ENCODE measurements around the gene ZNF665.
A peak's percentile ranks its signal among the peaks of the same experiment; 100 is the strongest.
"Not testable (repeated sequence)": the region's sequence is repeated elsewhere in the genome, so short reads cannot be mapped to it uniquely, and the experiment has no call there.

The ZNF665 gene

GRCh38 chr19:53189691-53190198 is 3.4 kb downstream of the ZNF665 start:
- Histone ChIP-seq H3K36me3 (ENCODE audit: control insufficient read depth, insufficient read depth, low read length) (peaks cover 17% of the 10 kb centered on the region), H3K9me3 (ENCODE audit: control insufficient read depth, low read length) (peaks cover 23% of the 10 kb centered on the region)
- WGBS, 2 experiments (ENCODE audit: insufficient coverage in 2 of 2) = 90 to 96% methylated on average over 6 of the region's 16 CpGs
- not testable (repeated sequence) for H3K4me3 ChIP-seq (ENCODE audit: extremely low read depth, insufficient read depth, low read length, poor library complexity, severe bottlenecking); H3K4me1 ChIP-seq (ENCODE audit: control insufficient read depth, insufficient read depth, low read length, poor library complexity, severe bottlenecking); H3K27ac ChIP-seq (ENCODE audit: low read depth, low read length, severe bottlenecking)

GRCh38 chr19:53185155-53185882 is 7.8 kb downstream of the ZNF665 start:
- H3K4me1 ChIP-seq (ENCODE audit: control insufficient read depth, insufficient read depth, low read length, poor library complexity, severe bottlenecking) = peaks cover 14% of the 10 kb centered on the region
- H3K4me3 ChIP-seq (ENCODE audit: extremely low read depth, insufficient read depth, low read length, poor library complexity, severe bottlenecking); H3K27ac ChIP-seq (ENCODE audit: low read depth, low read length, severe bottlenecking): not testable (repeated sequence)
- 82 to 91% methylated on average over 4 of the region's 19 CpGs for WGBS, 2 experiments (ENCODE audit: insufficient coverage in 2 of 2)
- H3K9me3 ChIP-seq (ENCODE audit: control insufficient read depth, low read length) = peaks cover 16% of the 10 kb centered on the region
- H3K36me3 ChIP-seq (ENCODE audit: control insufficient read depth, insufficient read depth, low read length) = peaks cover 12% of the 10 kb centered on the region

- peaks cover 16% of the 10 kb centered on the region for H3K36me3 ChIP-seq (ENCODE audit: control insufficient read depth, insufficient read depth, low read length)
- peaks cover 19% of the 10 kb centered on the region for H3K9me3 ChIP-seq (ENCODE audit: control insufficient read depth, low read length)
- WGBS, 2 experiments (ENCODE audit: insufficient coverage in 2 of 2) = 56 to 65% methylated on average over 3 to 5 of the region's 6 CpGs
- peak overlapping the region; percentile 49 for H3K27ac ChIP-seq (ENCODE audit: low read depth, low read length, severe bottlenecking)
- no peak overlapping the region for H3K4me3 ChIP-seq (ENCODE audit: extremely low read depth, insufficient read depth, low read length, poor library complexity, severe bottlenecking)
- H3K4me1 ChIP-seq (ENCODE audit: control insufficient read depth, insufficient read depth, low read length, poor library complexity, severe bottlenecking) = peaks cover 14% of the 10 kb centered on the region
These were observed 9.9 kb downstream of the ZNF665 start for GRCh38 chr19:53183146-53183764.

- peaks cover 14% of the 10 kb centered on the region for H3K4me1 ChIP-seq (ENCODE audit: control insufficient read depth, insufficient read depth, low read length, poor library complexity, severe bottlenecking)
- peaks cover 29% of the 10 kb centered on the region for H3K9me3 ChIP-seq (ENCODE audit: control insufficient read depth, low read length)
- 81 to 92% methylated on average over 8 to 10 of the region's 10 CpGs for WGBS, 2 experiments (ENCODE audit: insufficient coverage in 2 of 2)
- H3K27ac ChIP-seq (ENCODE audit: low read depth, low read length, severe bottlenecking) = no peak overlapping the region
- peaks cover 20% of the 10 kb centered on the region for H3K36me3 ChIP-seq (ENCODE audit: control insufficient read depth, insufficient read depth, low read length)
- no peak overlapping the region for H3K4me3 ChIP-seq (ENCODE audit: extremely low read depth, insufficient read depth, low read length, poor library complexity, severe bottlenecking)
These were observed 11.0 kb downstream of the ZNF665 start for GRCh38 chr19:53182202-53182601.

GRCh38 chr19:53177986-53178385 is 15.2 kb downstream of the ZNF665 start:
- Histone ChIP-seq H3K9me3 (ENCODE audit: control insufficient read depth, low read length) (peaks cover 25% of the 10 kb centered on the region), H3K36me3 (ENCODE audit: control insufficient read depth, insufficient read depth, low read length) (peaks cover 20% of the 10 kb centered on the region), H3K4me3 (ENCODE audit: extremely low read depth, insufficient read depth, low read length, poor library complexity, severe bottlenecking) (no peak overlapping the region), H3K27ac (ENCODE audit: low read depth, low read length, severe bottlenecking) (no peak overlapping the region), H3K4me1 (ENCODE audit: control insufficient read depth, insufficient read depth, low read length, poor library complexity, severe bottlenecking) (peaks cover 10% of the 10 kb centered on the region)
- 76 to 92% methylated on average over 3 of the region's 5 CpGs for WGBS, 2 experiments (ENCODE audit: insufficient coverage in 2 of 2)

- no peaks in the 10 kb centered on the region for H3K4me1 ChIP-seq (ENCODE audit: control insufficient read depth, insufficient read depth, low read length, poor library complexity, severe bottlenecking)
- H3K27ac ChIP-seq (ENCODE audit: low read depth, low read length, severe bottlenecking) = no peak overlapping the region
- no peak overlapping the region for H3K4me3 ChIP-seq (ENCODE audit: extremely low read depth, insufficient read depth, low read length, poor library complexity, severe bottlenecking)
- H3K36me3 ChIP-seq (ENCODE audit: control insufficient read depth, insufficient read depth, low read length) = peaks cover 4% of the 10 kb centered on the region
- H3K9me3 ChIP-seq (ENCODE audit: control insufficient read depth, low read length) = peaks cover 14% of the 10 kb centered on the region
- WGBS, 2 experiments (ENCODE audit: insufficient coverage in 2 of 2) = 100% methylated on average over 1 of the region's 4 CpGs
These were observed 20.3 kb downstream of the ZNF665 start for GRCh38 chr19:53172889-53173288.

- peaks cover 16% of the 10 kb centered on the region for H3K36me3 ChIP-seq (ENCODE audit: control insufficient read depth, insufficient read depth, low read length)
- WGBS, 2 experiments (ENCODE audit: insufficient coverage in 2 of 2) = 100% methylated on average over 2 of the region's 3 CpGs; no CpG with 5 or more reads in 1 of the 2 experiments
- no peak overlapping the region for H3K4me3 ChIP-seq (ENCODE audit: extremely low read depth, insufficient read depth, low read length, poor library complexity, severe bottlenecking)
- no peak overlapping the region for H3K27ac ChIP-seq (ENCODE audit: low read depth, low read length, severe bottlenecking)
- H3K4me1 ChIP-seq (ENCODE audit: control insufficient read depth, insufficient read depth, low read length, poor library complexity, severe bottlenecking) = no peaks in the 10 kb centered on the region
- H3K9me3 ChIP-seq (ENCODE audit: control insufficient read depth, low read length) = peaks cover 35% of the 10 kb centered on the region
These were observed 27.5 kb downstream of the ZNF665 start for GRCh38 chr19:53165691-53166091.

- no peak overlapping the region for H3K27ac ChIP-seq (ENCODE audit: low read depth, low read length, severe bottlenecking)
- peaks cover 15% of the 10 kb centered on the region for H3K36me3 ChIP-seq (ENCODE audit: control insufficient read depth, insufficient read depth, low read length)
- WGBS, 2 experiments (ENCODE audit: insufficient coverage in 2 of 2) = 86 to 89% methylated on average over 3 of the region's 3 CpGs
- H3K9me3 ChIP-seq (ENCODE audit: control insufficient read depth, low read length) = peaks cover 30% of the 10 kb centered on the region
- no peak overlapping the region for H3K4me3 ChIP-seq (ENCODE audit: extremely low read depth, insufficient read depth, low read length, poor library complexity, severe bottlenecking)
- H3K4me1 ChIP-seq (ENCODE audit: control insufficient read depth, insufficient read depth, low read length, poor library complexity, severe bottlenecking) = no peaks in the 10 kb centered on the region
These were observed 32.0 kb downstream of the ZNF665 start for GRCh38 chr19:53161123-53161522.

- H3K36me3 ChIP-seq (ENCODE audit: control insufficient read depth, insufficient read depth, low read length) = peaks cover 13% of the 10 kb centered on the region
- no peaks in the 10 kb centered on the region for H3K4me1 ChIP-seq (ENCODE audit: control insufficient read depth, insufficient read depth, low read length, poor library complexity, severe bottlenecking)
- H3K27ac ChIP-seq (ENCODE audit: low read depth, low read length, severe bottlenecking) = no peak overlapping the region
- H3K9me3 ChIP-seq (ENCODE audit: control insufficient read depth, low read length) = peaks cover 22% of the 10 kb centered on the region
- no CpG with 5 or more reads among the region's 3 CpGs for WGBS, 2 experiments (ENCODE audit: insufficient coverage in 2 of 2)
- H3K4me3 ChIP-seq (ENCODE audit: extremely low read depth, insufficient read depth, low read length, poor library complexity, severe bottlenecking) = no peak overlapping the region
These were observed 32.8 kb downstream of the ZNF665 start for GRCh38 chr19:53160350-53160749.

GRCh38 chr19:53158119-53158656 is 35.0 kb downstream of the ZNF665 start:
- H3K9me3 ChIP-seq (ENCODE audit: control insufficient read depth, low read length) = peaks cover 5% of the 10 kb centered on the region
- H3K4me3 ChIP-seq (ENCODE audit: extremely low read depth, insufficient read depth, low read length, poor library complexity, severe bottlenecking) = peak overlapping the region; percentile 55
- H3K4me1 ChIP-seq (ENCODE audit: control insufficient read depth, insufficient read depth, low read length, poor library complexity, severe bottlenecking) = no peaks in the 10 kb centered on the region
- H3K36me3 ChIP-seq (ENCODE audit: control insufficient read depth, insufficient read depth, low read length) = peaks cover 16% of the 10 kb centered on the region
- 0 to 1% methylated on average over 30 to 36 of the region's 41 CpGs for WGBS, 2 experiments (ENCODE audit: insufficient coverage in 2 of 2)
- H3K27ac ChIP-seq (ENCODE audit: low read depth, low read length, severe bottlenecking) = no peak overlapping the region

Data from mesodermal cell (in vitro differentiated cells).